ENCODE data around the gene DYRK2. TPM values are rescaled to one million over a fixed set of nuclear protein-coding genes. Genes with fewer than 3 reads are reported as not detected.

The DYRK2 gene
- total RNA-seq, 4 donors from 2014 or later, result 26.9 to 147 (median 96.6) TPM

DNA sequence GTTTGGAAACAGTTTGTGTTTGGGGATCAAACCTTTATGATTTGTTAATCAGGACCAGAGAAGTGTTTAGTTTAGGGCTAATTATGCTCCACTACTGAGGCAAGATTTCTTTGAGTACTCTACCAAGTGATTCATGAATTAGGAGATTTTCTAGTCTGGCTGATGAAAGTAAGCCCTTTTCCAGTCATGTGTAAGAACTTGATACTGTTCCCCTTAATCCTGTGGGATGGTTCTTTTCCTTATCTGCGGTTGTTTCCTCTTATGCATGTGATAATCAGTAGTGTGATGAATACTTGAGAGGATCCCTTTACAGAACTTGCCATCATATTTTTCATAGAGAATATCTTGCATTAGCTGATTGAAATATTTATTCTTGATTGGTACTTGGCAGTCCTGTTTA is 42.1 kb downstream of the DYRK2 start:
- WGBS, 2 donors (ENCODE audit: low coverage in 1 of 2), result 76 to 100% methylated on average over 1 of the region's 1 CpG
- Histone ChIP-seq H3K4me3 (no peak overlapping the region), H3K27ac (no peak overlapping the region), H3K27me3 (no peaks in the 10 kb centered on the region), H3K4me1 (peaks cover 0 to 16% (median 3%) of the 10 kb centered on the region in 4 donors), H3K36me3 (no peaks in the 10 kb centered on the region), H3K9me3 (no peaks in the 10 kb centered on the region)
- no peak for DNase-seq
- intact Hi-C loops (cut with DNase I; ENCODE audit: low total_unique reads) (no loop called here), in situ Hi-C loops (cut with MboI; ENCODE audit: low pct_ligation_motif_present in 1 of 4, low pct_unique_long_range_greater_than_20kb in 1 of 4, low sequenced_read_pairs in 3 of 4) (no loop called here)
- no peak for TF ChIP-seq POLR2AphosphoS5 (IDR thresholded peaks at IDR 0.05)
- no peak for TF ChIP-seq POLR2A (IDR thresholded peaks at IDR 0.05)
- TF ChIP-seq, protein P1, sequence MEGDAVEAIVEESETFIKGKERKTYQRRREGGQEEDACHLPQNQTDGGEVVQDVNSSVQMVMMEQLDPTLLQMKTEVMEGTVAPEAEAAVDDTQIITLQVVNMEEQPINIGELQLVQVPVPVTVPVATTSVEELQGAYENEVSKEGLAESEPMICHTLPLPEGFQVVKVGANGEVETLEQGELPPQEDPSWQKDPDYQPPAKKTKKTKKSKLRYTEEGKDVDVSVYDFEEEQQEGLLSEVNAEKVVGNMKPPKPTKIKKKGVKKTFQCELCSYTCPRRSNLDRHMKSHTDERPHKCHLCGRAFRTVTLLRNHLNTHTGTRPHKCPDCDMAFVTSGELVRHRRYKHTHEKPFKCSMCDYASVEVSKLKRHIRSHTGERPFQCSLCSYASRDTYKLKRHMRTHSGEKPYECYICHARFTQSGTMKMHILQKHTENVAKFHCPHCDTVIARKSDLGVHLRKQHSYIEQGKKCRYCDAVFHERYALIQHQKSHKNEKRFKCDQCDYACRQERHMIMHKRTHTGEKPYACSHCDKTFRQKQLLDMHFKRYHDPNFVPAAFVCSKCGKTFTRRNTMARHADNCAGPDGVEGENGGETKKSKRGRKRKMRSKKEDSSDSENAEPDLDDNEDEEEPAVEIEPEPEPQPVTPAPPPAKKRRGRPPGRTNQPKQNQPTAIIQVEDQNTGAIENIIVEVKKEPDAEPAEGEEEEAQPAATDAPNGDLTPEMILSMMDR (IDR thresholded peaks at IDR 0.05), result no peak
- TF ChIP-seq EP300 (IDR thresholded peaks at IDR 0.05; ENCODE audit: low read depth), result no peak

DNA sequence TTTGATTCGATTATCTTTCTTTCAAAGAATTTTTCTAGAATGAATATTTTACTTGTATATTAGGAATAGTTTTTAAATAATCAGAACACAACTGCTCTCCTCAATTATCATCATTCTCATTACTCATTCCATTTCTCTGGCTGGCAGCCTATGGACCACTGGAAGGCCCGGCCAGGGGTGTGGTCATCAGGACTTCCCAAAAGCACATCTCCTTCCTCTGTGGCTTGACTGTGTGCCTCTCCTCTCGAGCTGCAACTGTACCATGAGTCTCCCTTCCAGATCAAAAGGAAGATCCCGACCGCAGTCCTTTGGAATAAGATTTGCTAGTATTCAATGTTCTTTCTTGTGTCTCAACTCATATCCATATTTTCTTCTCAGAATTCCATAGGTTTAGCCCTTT is 42.7 kb downstream of the DYRK2 start:
- intact Hi-C loops (cut with DNase I; ENCODE audit: low total_unique reads) (no loop called here), in situ Hi-C loops (cut with MboI; ENCODE audit: low pct_ligation_motif_present in 1 of 4, low pct_unique_long_range_greater_than_20kb in 1 of 4, low sequenced_read_pairs in 3 of 4) (no loop called here)
- H3K4me1 ChIP-seq, result peaks cover 0 to 16% (median 3%) of the 10 kb centered on the region in 4 donors
- no peaks in the 10 kb centered on the region for H3K9me3 ChIP-seq
- H3K4me3 ChIP-seq, result no peak overlapping the region
- no peak overlapping the region for H3K27ac ChIP-seq
- DNase-seq, result no peak
- WGBS, 2 donors (ENCODE audit: low coverage in 1 of 2), result 90% methylated on average over 5 of the region's 5 CpGs
- H3K36me3 ChIP-seq, result no peaks in the 10 kb centered on the region
- TF ChIP-seq, protein P1 (IDR thresholded peaks at IDR 0.05), result no peak
- TF ChIP-seq POLR2AphosphoS5 (IDR thresholded peaks at IDR 0.05) (no peak), POLR2A (IDR thresholded peaks at IDR 0.05) (no peak), EP300 (IDR thresholded peaks at IDR 0.05; ENCODE audit: low read depth) (no peak)
- no peaks in the 10 kb centered on the region for H3K27me3 ChIP-seq

DNA sequence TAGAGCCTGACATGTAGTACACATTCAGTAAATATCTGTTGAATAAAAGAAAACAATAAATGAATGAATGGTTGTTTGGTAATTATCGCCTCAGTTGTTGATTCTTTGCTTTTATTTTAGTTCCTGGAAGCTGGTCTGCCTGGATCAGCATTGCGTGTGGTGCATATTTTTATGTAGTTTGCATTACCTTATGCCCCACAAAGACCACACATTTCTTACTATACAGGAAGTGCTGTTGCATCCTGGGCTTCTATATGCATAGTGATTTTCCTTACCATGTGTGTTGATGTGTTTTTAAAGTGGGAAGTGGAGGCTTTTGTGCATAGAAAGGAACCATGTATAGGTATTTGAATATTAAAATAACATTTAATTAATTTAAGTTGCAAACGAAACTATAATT is 43.6 kb downstream of the DYRK2 start:
- peaks cover 0 to 16% (median 3%) of the 10 kb centered on the region in 4 donors for H3K4me1 ChIP-seq
- intact Hi-C loops (cut with DNase I; ENCODE audit: low total_unique reads), result no loop called here
- DNase-seq, result no peak
- 86 to 91% methylated on average over 3 of the region's 3 CpGs for WGBS, 2 donors (ENCODE audit: low coverage in 1 of 2)
- no peak overlapping the region for H3K4me3 ChIP-seq
- in situ Hi-C loops (cut with MboI; ENCODE audit: low pct_ligation_motif_present in 1 of 4, low pct_unique_long_range_greater_than_20kb in 1 of 4, low sequenced_read_pairs in 3 of 4), result no loop called here
- no peaks in the 10 kb centered on the region for H3K36me3 ChIP-seq
- H3K27ac ChIP-seq, result no peak overlapping the region
- no peaks in the 10 kb centered on the region for H3K27me3 ChIP-seq
- TF ChIP-seq, protein P1 (IDR thresholded peaks at IDR 0.05), result no peak
- TF ChIP-seq POLR2AphosphoS5 (IDR thresholded peaks at IDR 0.05) (no peak), EP300 (IDR thresholded peaks at IDR 0.05; ENCODE audit: low read depth) (no peak), POLR2A (IDR thresholded peaks at IDR 0.05) (no peak)
- H3K9me3 ChIP-seq, result no peaks in the 10 kb centered on the region

DNA sequence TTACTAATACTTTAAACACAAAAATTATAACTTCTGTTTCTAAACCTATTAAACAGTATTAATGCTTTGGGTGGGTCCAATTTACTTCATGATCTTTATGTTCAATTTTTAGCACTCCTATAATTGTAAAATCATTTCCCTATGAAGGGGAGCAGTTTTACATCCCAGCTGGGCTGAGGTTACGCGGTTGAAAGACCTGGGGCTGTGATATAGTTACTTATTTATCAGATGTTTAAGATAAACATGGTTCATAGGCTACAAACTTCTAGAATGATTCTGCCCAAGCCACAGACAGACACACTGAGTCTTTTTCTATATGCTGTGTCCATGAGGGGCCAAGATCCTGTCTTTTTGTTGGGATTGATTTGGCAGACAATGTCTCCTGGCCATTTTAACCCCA is 44.4 kb downstream of the DYRK2 start:
- Histone ChIP-seq H3K36me3 (no peaks in the 10 kb centered on the region), H3K4me1 (peaks cover 0 to 23% (median 3%) of the 10 kb centered on the region in 4 donors), H3K27me3 (no peaks in the 10 kb centered on the region), H3K4me3 (no peak overlapping the region), H3K27ac (no peak overlapping the region), H3K9me3 (no peaks in the 10 kb centered on the region)
- DNase-seq, result no peak
- TF ChIP-seq POLR2AphosphoS5 (IDR thresholded peaks at IDR 0.05), result no peak
- TF ChIP-seq, protein P1 (IDR thresholded peaks at IDR 0.05), result no peak
- no peak for TF ChIP-seq POLR2A (IDR thresholded peaks at IDR 0.05)
- intact Hi-C loops (cut with DNase I; ENCODE audit: low total_unique reads), result no loop called here
- WGBS, 2 donors (ENCODE audit: low coverage in 1 of 2), result 90 to 100% methylated on average over 2 of the region's 2 CpGs
- in situ Hi-C loops (cut with MboI; ENCODE audit: low pct_ligation_motif_present in 1 of 4, low pct_unique_long_range_greater_than_20kb in 1 of 4, low sequenced_read_pairs in 3 of 4), result no loop called here

Measured in transverse colon (tissue), 4 donors.